NCI-H1092 treated with DMSO at 0.1 percent for 48 hours (cell line): ENCODE measurements around the gene SEMA6A.
A peak's percentile ranks its signal among the peaks of the same experiment; 100 is the strongest.

Experiments used
- DNase-seq: peaks from one replicate; lab custom pipeline; 2025; lab: John Stamatoyannopoulos, UW

Gene SEMA6A

GRCh38 chr5:116459301-116459700 lies 115.3 kb downstream of the SEMA6A start:
- DNase-seq = no peak

GRCh38 chr5:116457062-116457461 lies 117.6 kb downstream of the SEMA6A start:
- DNase-seq = no peak

DNA sequence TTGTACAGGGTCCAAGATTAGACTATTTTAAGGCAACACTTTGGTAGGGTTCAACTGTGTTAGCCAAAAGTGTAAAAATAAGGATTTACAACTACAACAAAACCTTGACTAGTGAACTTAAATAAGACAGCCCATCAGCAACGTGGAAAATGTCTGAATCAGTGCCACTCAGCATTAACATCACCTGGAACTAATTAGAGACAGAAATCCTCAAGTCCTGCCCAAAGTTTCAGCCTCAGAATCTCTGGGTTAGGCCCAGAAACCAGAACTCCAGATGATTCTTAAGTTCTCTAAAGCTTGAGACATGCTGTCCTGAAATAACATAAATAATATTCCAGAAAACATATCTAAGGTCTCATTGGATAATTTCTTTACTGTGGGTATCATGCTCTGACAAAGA lies 118.6 kb downstream of the SEMA6A start:
- DNase-seq = no peak

GRCh38 chr5:116455061-116455460 lies 119.6 kb downstream of the SEMA6A start:
- DNase-seq = no peak

DNA sequence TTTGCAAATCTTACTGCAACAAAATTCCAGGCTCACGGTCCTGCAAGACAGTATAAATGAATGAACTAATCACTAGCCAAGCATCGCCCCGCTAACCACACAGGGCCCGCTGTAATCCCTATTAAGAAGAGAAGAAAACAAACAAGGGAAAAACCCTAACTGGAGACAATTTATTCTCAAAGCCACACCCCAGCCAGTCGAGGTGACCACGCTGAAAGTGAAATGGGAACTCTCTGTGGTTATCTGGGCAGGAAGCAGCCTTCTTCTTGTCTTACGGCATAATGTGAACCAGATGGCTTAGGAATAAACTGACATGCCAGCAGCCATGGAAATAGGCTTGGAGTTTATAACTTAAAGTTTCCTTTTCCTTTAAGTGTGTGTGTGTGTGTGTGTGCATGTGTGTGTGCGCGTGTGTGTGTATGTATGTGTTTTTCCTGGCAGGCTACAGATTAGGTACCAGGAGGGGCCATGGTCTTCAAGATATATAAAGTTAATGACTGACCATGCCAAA lies 120.2 kb downstream of the SEMA6A start:
- no peak for DNase-seq

GRCh38 chr5:116453988-116454411 lies 120.6 kb downstream of the SEMA6A start:
- no peak for DNase-seq

- DNase-seq = no peak
Observed at GRCh38 chr5:116452774-116453368, 121.8 kb downstream of the SEMA6A start.

DNA sequence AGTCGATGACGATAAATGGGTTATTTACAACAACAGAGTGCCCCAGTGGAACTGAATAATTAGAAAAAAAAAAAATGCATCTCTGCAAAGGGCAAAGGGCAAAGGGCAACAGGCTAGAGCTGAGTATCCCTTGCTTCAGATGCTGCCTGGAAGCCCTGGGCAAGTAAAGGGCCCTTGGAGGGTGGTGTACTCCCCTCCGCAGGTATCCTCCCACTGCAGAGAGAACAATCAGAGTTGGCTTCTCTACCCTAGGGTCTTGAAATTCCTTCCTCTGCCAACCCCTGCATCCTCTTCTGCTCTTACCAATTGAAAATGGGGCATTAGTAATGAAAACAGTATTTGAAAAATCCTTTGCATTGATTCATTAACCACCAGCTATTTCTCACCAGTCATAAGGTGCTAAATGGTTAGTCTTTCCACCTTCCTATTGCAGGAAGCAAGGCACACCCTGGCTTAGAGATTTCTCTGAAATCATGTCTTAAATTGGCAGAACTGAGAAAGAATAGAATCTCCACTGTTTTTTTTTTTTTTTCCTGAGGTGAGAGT lies 122.6 kb downstream of the SEMA6A start:
- no peak for DNase-seq

GRCh38 chr5:116451066-116451465 lies 123.6 kb downstream of the SEMA6A start:
- DNase-seq = no peak

DNA sequence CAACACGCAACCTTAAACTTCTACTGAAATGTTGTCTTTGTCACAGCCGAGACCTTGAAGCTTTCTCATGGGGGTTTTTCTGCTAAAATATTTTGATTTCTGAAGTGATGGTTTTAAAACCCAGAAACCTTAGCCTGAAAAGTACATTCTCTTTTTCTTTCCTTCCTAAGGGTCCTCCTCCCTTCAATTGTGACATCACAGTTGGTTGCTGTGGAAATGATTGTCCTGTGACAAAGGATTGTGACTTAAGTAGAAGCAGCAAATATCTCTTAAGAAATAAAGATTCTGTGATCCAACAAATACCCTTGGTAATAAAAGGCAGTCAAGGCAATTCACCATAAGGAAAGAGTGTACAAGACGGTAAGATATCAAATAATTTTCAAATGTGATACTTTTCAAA lies 125.2 kb downstream of the SEMA6A start:
- DNase-seq = no peak

DNA sequence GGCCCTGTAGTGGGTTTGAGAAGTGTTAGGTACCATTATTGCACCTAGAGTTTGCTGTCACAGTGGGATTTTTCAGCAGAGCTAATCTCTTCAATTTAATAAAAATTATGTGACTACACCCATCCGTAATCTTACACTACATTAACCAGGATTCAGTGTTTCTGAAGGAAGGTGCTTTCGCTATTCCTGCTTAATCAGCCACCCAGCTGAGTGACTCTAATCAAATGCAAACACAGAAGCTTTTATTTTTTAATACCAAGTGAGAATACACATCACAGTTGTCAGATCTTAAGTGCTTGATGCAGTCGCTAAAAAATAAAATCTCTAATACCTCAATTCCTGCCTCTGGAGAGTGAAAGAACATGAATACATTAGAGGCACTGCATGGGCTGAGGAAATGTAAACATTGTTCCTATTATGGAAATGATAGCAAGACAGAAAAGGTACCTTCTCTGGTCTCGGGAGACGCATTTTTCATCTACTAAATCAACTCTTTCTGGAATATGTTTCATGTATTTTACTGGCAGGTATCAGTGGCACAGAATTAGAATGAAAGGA lies 125.7 kb downstream of the SEMA6A start:
- DNase-seq = peak; percentile 8

- DNase-seq = peak; percentile 4
Observed at GRCh38 chr5:116448450-116448849, 126.2 kb downstream of the SEMA6A start.

- DNase-seq = no peak
Observed at GRCh38 chr5:116446356-116447005, 128.1 kb downstream of the SEMA6A start.

DNA sequence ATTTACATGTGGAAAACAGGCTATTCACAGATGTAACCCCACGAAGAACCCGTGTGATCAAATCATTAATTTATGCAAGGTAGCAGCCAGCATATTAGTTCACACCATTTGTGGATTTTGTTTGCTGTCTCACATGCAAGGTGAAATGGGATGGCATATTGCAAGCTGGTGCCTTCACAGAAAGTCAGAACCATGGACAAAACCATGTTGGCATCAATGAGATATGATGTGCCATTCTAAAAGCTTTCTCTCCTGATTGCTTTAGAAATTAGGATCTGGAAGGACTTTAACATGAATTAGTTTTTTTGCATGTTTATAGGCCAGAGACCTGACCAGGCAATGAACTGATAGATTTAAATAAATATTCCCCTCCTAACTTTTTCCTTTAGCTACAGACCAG lies 129.3 kb downstream of the SEMA6A start:
- DNase-seq = no peak

DNA sequence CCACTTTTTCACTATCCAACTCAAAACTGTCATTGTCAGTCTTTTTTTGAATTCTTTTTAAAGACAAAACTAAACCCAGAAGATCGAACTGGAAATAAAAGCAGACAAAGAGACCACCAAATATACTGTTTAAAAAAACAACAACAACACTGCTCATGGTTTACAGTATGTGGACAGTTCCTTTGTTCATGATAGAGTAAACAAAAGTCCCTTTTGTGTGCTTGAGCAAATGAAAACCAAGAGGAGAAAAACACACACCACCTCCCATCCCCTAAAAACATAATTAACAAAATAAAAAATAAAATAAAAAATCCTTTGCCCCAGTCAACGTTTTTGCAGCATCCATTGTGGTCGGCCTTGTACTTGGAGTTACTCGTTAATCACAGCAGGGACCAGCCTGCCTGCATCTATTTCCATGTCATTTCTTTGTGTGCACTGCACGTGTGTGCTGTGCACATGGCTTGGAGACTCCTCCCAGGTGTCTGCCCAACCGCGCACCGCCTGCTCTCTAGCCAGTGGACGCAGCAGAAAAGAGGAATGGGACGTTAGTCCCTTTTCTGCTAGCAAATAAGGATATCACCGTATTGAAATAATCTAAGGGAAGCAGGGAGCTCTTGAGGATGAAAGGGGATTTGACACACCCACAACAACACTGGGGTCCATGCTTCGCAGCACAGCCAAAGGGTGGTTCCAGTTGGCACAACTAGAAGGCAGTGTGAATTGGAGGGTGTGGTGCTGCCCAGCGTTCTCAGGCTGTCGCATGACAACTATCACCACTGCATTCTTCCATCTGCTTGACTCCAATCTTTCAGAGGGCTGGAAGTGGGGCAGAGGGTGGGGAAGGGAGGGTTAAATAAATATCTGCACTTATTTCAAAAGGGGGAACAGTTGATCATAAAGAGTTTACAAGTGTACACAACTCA lies 130.0 kb downstream of the SEMA6A start:
- DNase-seq = no peak

DNA sequence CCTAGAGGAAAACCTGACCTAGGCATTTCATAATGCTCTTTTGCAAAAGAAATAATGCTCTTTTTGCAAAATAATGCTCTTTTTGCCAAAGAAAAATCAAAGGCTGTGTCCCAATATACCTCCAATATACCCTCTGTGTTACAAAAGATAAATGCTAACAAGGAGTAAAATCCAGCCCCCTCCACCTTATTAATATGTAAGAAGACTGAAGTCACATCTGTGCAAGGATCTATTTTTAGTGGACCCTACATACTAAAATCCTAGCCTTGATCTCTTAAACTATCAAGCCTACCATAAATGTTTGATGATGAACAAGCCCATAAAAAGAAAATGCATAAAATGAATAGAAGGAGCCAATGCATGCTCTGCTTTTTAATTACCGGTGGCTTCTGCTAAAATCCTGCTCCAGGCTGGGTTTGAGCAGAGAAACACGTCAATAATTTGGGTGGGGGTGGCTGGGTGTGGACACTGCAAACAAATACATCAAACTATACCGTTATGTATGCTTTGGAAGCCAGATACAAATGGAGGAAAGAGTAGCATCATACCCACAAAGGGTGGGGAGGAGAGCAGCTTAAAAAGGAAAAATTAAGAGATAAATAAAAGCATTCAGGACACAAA lies 131.6 kb downstream of the SEMA6A start:
- DNase-seq = no peak

DNA sequence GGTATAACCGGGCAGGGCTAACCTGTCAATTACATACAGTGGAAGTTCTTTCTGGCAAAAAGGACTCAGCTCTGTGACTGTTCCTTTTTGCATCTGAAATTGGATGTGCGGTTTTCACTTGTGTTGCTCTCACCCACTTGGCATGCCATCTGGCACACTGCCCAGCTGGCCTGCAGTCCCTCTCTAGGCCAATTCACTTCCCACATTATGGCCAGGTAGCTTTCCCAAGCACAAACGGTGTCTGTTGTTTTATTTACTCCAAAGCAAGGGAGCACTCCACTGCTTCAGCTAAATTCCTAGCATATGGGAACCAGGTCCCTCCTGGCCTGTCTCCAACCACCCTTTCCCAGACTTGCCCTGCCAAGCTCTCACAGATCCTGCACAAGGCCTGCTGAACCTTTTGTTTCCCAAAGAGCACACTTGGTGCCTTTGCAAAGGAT lies 132.5 kb downstream of the SEMA6A start:
- DNase-seq = peak; percentile 65

DNA sequence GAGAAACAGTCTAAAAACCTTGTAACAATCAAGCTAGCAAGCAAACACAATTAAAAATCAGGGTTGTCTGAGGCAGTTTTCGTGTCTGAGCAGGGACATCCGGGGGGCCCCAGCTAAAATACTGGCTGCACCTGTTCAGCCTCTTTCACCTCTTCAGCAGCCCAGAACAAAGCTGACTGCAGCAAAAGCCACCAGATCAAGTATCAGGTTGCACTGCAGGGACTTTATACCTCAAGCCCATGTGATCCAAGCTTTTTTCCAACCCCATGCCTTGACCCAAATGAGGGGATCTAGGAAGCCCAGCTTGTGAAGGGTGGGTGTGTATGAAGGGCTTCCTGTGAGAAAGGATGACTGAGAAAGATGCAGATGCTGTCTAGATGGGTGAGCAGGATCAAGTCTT lies 133.4 kb downstream of the SEMA6A start:
- peak; percentile 56 for DNase-seq

- DNase-seq = peak; percentile 56
Observed at GRCh38 chr5:116440457-116441001, 134.1 kb downstream of the SEMA6A start.

DNA sequence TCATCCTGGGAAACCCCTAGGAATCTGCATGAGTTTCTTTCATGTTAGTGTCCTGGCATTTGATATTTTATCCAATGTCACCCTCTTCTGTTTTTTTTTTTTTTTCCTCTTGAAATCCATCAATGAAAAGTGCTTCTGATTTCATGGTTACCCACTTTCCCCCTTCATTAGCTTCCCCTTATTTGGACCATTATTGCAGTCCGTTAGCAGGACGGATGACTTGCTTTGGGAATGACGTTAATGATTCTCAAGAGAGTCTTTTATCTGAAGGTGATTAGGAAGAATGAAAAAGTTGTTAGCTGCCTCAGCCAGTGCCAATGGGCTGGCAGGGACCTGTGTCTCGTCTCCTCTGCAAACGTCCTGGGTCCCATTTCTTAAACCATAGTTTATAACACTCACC lies 134.7 kb downstream of the SEMA6A start:
- DNase-seq = no peak

- DNase-seq = no peak
Observed at GRCh38 chr5:116438979-116439554, 135.6 kb downstream of the SEMA6A start.
